Endodermal cell (in vitro differentiated cells): ENCODE data around the gene ZNRF3. TPM values are rescaled to one million over a fixed set of nuclear protein-coding genes. Genes with fewer than 3 reads are reported as not detected.

Experiments
- DNase-seq: peaks from one replicate; pipeline ENCODE4 v3.0.0-alpha.2; 2017
- H3K27ac ChIP-seq: 2 replicates; pipeline ENCODE4 v1.5.1; 2013; ENCODE audit warnings: mild to moderate bottlenecking, low read depth, low read length, moderate library complexity
- H3K27me3 ChIP-seq: 2 replicates; pipeline ENCODE4 v1.6.1; 2013; ENCODE audit warnings: mild to moderate bottlenecking, low read length, moderate library complexity; ENCODE audit not compliant: insufficient read depth, control insufficient read depth, poor library complexity, severe bottlenecking
- H3K36me3 ChIP-seq: 2 replicates; pipeline ENCODE4 v1.7.0; 2013; ENCODE audit warnings: mild to moderate bottlenecking, low read length, moderate library complexity; ENCODE audit not compliant: control insufficient read depth, insufficient read depth
- H3K4me1 ChIP-seq: one replicate; pipeline ENCODE4 v1.7.0; 2013; ENCODE audit warnings: low read length; ENCODE audit not compliant: control insufficient read depth, insufficient read depth
- H3K4me3 ChIP-seq: 2 replicates; pipeline ENCODE4 v1.5.1; 2013; ENCODE audit warnings: mild to moderate bottlenecking, low read length, moderate library complexity
- H3K9ac ChIP-seq: 2 replicates; pipeline ENCODE4 v1.6.1; 2013; ENCODE audit warnings: mild to moderate bottlenecking, low read length, moderate library complexity; ENCODE audit not compliant: poor library complexity, severe bottlenecking; ENCODE audit errors: extremely low read depth
- H3K9me3 ChIP-seq: 2 replicates; pipeline ENCODE4 v1.6.1; 2013; ENCODE audit warnings: mild to moderate bottlenecking, low read length, moderate library complexity; ENCODE audit not compliant: control insufficient read depth
- H3K27ac Mint-ChIP-seq: 2 replicates; pipeline ENCODE4 v1.8.0; 2020; ENCODE audit warnings: mixed read lengths
- H3K27me3 Mint-ChIP-seq: 2 replicates; pipeline ENCODE4 v1.8.0; 2021; ENCODE audit warnings: mild to moderate bottlenecking, mixed read lengths; ENCODE audit not compliant: insufficient read depth
- H3K36me3 Mint-ChIP-seq: 2 replicates; pipeline ENCODE4 v1.8.0; 2020; ENCODE audit warnings: low read depth, mixed read lengths
- H3K4me1 Mint-ChIP-seq: 2 replicates; pipeline ENCODE4 v1.8.0; 2020; ENCODE audit warnings: mixed read lengths
- H3K4me3 Mint-ChIP-seq: 2 replicates; pipeline ENCODE4 v1.8.0; 2020; ENCODE audit warnings: mild to moderate bottlenecking, moderate library complexity, mixed read lengths
- H3K9me3 Mint-ChIP-seq: 2 replicates; pipeline ENCODE4 v1.8.0; 2020; ENCODE audit warnings: mild to moderate bottlenecking, mixed read lengths
- WGBS, 2 experiments: methylation state at CpG; one replicate each; pipeline versions ENCODE4 v1.1.5 to v1.1.7; 2013; ENCODE audit warnings: missing lambda C conversion rate in 2 of 2, mixed read lengths in 1 of 2; ENCODE audit not compliant: insufficient coverage in 1 of 2, insufficient read length in 1 of 2; 5-methylcytosine and 5-hydroxymethylcytosine counted together
- total RNA-seq, 2 donors: library from RNA; stranded (reverse); fragmentation: NEBNext Ultra II Directional in 1 of 2; extraction: Animal tissue kit (Norgen Biotek cat#: 25700) in 1 of 2; gene quantifications; 2 replicates in 1 of 2; 3 replicates in 1 of 2; pipeline ENCODE4 v1.2.1, GENCODE V29; 2021
- TF ChIP-seq, protein P1 (sequence below): fragments of 200-600 bp; sonication (generic); conservative IDR thresholded peaks from 2 replicates; pipeline ENCODE4 v1.5.0; 2021; ENCODE audit warnings: antibody characterized with exemption, mild to moderate bottlenecking

The ZNRF3 gene
- total RNA-seq, 2 donors from 2014 or later = 15.8 to 19.8 TPM

- Mint-ChIP-seq H3K4me1 (peaks cover 52% of the 10 kb centered on the region), H3K27me3 (no peaks in the 10 kb centered on the region), H3K36me3 (no peaks in the 10 kb centered on the region), H3K4me3 (no peak overlapping the region), H3K27ac (peak overlapping the region; percentile 22), H3K9me3 (no peaks in the 10 kb centered on the region)
- 100% methylated on average over 1 of the region's 1 CpG; no CpG with 5 or more reads in 1 of the 2 experiments for WGBS, 2 experiments
- H3K27ac ChIP-seq = peak overlapping the region; percentile 16
- H3K27me3 ChIP-seq = no peaks in the 10 kb centered on the region
- TF ChIP-seq, protein P1, sequence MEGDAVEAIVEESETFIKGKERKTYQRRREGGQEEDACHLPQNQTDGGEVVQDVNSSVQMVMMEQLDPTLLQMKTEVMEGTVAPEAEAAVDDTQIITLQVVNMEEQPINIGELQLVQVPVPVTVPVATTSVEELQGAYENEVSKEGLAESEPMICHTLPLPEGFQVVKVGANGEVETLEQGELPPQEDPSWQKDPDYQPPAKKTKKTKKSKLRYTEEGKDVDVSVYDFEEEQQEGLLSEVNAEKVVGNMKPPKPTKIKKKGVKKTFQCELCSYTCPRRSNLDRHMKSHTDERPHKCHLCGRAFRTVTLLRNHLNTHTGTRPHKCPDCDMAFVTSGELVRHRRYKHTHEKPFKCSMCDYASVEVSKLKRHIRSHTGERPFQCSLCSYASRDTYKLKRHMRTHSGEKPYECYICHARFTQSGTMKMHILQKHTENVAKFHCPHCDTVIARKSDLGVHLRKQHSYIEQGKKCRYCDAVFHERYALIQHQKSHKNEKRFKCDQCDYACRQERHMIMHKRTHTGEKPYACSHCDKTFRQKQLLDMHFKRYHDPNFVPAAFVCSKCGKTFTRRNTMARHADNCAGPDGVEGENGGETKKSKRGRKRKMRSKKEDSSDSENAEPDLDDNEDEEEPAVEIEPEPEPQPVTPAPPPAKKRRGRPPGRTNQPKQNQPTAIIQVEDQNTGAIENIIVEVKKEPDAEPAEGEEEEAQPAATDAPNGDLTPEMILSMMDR = no peak
- no peak overlapping the region for H3K9ac ChIP-seq
- no peaks in the 10 kb centered on the region for H3K36me3 ChIP-seq
- DNase-seq = no peak
- H3K4me3 ChIP-seq = no peak overlapping the region
- H3K4me1 ChIP-seq = peaks cover 32% of the 10 kb centered on the region
- no peaks in the 10 kb centered on the region for H3K9me3 ChIP-seq
Measured at GRCh38 chr22:28921585-28921879, 38.2 kb downstream of the ZNRF3 start.

DNA sequence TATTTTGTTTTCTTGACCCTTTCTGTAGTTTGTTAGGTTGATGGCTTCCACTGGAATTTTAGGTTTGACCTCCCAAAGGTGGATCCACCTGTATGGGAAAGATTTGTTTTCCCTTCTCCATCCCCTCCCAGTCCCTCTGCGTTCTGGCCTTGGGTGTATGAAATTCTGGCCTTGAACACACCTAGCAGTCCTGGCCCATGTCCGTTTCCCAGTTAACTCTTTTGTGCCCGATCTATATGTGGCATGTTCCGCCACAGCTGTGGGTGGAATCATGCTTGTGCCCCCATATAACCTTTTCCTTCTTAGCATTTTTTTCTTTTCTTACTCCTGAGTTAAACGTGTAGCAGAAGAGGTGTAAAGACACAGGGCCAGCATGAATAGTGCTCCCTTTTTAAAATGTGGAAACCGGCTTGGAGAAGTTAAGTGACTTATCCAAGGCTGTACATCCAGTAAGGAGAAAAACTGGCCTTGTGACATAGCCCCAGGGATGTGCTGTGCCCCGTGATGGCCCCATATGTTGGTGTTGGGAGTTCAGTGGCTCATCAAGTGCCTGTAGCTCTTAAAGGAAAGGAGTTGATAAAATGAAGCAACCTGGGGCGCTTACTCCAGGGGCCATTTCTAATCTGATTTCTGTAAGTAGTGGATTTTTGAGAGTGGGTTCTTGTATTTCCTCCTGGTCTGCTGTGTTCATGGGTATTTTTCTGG, 39.3 kb downstream of the ZNRF3 start:
- H3K27ac ChIP-seq = no peak overlapping the region
- Mint-ChIP-seq H3K4me1 (peaks cover 44% of the 10 kb centered on the region), H3K27ac (no peak overlapping the region), H3K9me3 (no peaks in the 10 kb centered on the region), H3K36me3 (no peaks in the 10 kb centered on the region), H3K4me3 (no peak overlapping the region), H3K27me3 (no peaks in the 10 kb centered on the region)
- H3K27me3 ChIP-seq = no peaks in the 10 kb centered on the region
- no peaks in the 10 kb centered on the region for H3K36me3 ChIP-seq
- DNase-seq = no peak
- no peak overlapping the region for H3K9ac ChIP-seq
- WGBS, 2 experiments = 82 to 85% methylated on average over 4 to 8 of the region's 8 CpGs
- H3K4me3 ChIP-seq = no peak overlapping the region
- H3K4me1 ChIP-seq = peaks cover 30% of the 10 kb centered on the region
- H3K9me3 ChIP-seq = no peaks in the 10 kb centered on the region
- TF ChIP-seq, protein P1 = no peak

DNA sequence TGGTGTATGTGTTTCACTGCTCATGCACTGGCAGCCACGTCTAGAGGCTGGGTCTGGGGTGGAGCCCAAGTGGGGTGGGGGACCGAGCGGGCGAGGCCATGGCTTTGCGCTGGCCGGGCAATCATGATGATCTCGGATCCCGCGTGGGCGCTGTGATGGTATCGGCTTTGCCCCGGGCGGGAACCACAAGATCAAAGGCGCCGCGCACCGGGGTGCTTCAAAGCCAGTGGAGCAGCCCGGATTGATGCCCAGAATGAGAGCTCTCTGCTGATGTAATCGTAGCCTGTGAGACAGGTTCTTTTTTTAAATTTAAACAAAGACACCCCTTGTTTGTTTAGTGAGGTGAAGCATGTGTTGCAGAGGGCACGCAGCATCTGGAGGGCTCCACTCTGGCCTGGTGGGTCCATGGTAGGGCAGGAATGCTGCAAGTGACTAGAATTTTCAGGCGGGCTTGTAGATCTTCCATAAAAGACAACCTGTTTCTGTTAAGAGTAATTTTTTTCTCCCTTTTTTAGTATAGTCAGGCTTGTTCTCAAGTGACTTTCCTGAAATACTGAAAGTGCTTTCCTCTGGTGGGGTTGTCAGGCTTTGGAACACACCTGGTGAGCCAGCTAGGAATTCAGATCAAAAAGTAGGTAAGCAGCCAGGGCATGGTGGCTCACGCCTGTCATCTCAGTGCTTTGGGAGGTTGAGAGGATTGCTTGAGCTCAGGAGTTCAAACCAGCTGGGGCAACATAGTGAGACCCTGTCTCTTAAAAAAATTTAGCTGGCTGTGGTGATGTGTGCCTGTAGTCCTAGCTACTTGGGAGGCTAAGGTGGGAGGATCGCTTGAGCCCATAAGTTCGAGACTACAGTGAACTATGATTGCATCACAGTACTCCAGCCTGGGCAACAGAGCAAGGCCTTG, 40.7 kb downstream of the ZNRF3 start:
- DNase-seq = no peak
- Mint-ChIP-seq H3K27ac (no peak overlapping the region), H3K9me3 (no peaks in the 10 kb centered on the region), H3K27me3 (no peaks in the 10 kb centered on the region), H3K36me3 (no peaks in the 10 kb centered on the region), H3K4me3 (no peak overlapping the region), H3K4me1 (peaks cover 33% of the 10 kb centered on the region)
- no peaks in the 10 kb centered on the region for H3K36me3 ChIP-seq
- no peak overlapping the region for H3K9ac ChIP-seq
- peaks cover 17% of the 10 kb centered on the region for H3K4me1 ChIP-seq
- WGBS, 2 experiments = 88 to 92% methylated on average over 18 to 24 of the region's 24 CpGs
- no peaks in the 10 kb centered on the region for H3K9me3 ChIP-seq
- no peaks in the 10 kb centered on the region for H3K27me3 ChIP-seq
- TF ChIP-seq, protein P1 = no peak
- H3K4me3 ChIP-seq = no peak overlapping the region
- H3K27ac ChIP-seq = peak overlapping the region; percentile 62
